OCI-LY1 (cell line): ENCODE results near the gene PLEKHJ1.

ENCODE experiments used
- EZH2 ChIP-seq: fragments of 200-600 bp; sonication (generic), shearing (Covaris generic); IDR thresholded peaks from 2 replicates; pipeline ENCODE4 v1.8.0; 2017; ENCODE audit warnings: borderline replicate concordance, mixed run types, mild to moderate bottlenecking, antibody characterized with exemption, low read length, moderate library complexity, mixed read lengths
- TF ChIP-seq, protein P1 (sequence below): fragments of 200-600 bp; sonication (generic), shearing (Covaris generic); IDR thresholded peaks from 2 replicates; pipeline ENCODE4 v1.5.1; 2017; ENCODE audit warnings: mild to moderate bottlenecking, antibody characterized with exemption, low read length, moderate library complexity, mixed read lengths

DNA sequence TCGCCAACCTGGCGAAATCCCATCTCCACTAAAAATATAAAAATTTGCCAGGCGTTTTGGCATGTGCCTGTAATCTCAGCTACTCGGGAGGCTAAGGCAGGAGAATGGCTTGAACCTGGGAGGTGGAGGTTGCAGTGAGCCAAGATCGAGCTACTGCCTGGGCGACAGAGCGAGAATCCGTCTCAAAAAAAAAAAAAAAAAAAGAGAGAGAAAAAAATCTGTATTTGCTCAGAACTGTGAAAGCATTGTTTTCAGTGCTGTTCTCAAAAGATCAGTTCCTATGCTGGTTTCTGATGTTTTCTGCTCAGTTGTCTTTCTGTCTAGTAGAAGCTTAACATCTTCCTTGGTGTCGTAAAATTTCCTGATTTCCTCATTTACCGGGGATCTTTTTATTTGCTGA is 3.0 kb upstream of the PLEKHJ1 start:
- TF ChIP-seq, protein P1, sequence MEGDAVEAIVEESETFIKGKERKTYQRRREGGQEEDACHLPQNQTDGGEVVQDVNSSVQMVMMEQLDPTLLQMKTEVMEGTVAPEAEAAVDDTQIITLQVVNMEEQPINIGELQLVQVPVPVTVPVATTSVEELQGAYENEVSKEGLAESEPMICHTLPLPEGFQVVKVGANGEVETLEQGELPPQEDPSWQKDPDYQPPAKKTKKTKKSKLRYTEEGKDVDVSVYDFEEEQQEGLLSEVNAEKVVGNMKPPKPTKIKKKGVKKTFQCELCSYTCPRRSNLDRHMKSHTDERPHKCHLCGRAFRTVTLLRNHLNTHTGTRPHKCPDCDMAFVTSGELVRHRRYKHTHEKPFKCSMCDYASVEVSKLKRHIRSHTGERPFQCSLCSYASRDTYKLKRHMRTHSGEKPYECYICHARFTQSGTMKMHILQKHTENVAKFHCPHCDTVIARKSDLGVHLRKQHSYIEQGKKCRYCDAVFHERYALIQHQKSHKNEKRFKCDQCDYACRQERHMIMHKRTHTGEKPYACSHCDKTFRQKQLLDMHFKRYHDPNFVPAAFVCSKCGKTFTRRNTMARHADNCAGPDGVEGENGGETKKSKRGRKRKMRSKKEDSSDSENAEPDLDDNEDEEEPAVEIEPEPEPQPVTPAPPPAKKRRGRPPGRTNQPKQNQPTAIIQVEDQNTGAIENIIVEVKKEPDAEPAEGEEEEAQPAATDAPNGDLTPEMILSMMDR, result no peak
- TF ChIP-seq EZH2, result no peak
